ENCODE measurements around the gene TNNC2.
A peak's percentile ranks its signal among the peaks of the same experiment; 100 is the strongest.
"Not testable (repeated sequence)": the region's sequence is repeated elsewhere in the genome, so short reads cannot be mapped to it uniquely, and the experiment has no call there.

Gene TNNC2

GRCh38 chr20:45818239-45818638 is 8.9 kb downstream of the TNNC2 start:
- DNase-seq = no peak

- no peak for DNase-seq
Measured at GRCh38 chr20:45817376-45818194, 9.5 kb downstream of the TNNC2 start.

DNA sequence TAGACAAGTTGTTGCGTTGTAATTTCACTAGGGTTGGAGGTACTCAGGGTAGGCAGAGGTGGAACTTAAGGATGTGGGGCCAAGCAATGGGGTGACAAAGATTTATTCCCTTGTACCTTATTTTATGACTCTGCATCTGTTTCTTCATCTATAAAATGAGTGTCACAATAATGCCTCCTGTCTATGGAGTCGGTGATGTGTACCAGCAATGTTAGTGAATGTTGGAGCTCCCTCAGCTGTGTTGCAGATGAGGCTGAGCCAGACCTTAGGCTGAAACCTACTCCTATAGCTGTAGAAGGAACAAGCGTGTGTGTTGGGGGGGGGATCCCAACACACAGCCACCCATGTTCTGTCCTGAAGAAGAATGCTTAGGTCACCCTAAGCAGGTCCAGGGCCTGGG is 10.2 kb downstream of the TNNC2 start:
- DNase-seq = no peak

DNA sequence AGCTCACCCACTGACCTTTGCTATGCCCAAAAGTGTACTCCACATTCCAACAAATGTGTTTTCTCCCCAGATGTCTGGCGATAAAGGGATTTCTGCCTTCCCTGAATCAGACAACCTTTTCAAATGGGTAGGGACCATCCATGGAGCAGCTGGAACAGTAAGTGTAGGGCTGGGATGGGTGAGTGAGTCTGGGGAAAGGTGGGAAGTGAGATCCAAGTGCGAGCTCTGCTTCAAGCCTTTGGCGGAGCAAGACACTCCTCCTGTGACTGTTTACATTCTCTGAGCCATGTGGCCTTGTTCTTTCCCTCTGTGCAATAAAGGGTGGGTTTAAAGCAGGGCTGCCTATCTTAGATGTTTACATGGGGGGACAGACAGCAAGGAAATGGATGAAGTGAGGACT is 12.8 kb downstream of the TNNC2 start:
- DNase-seq = no peak

DNA sequence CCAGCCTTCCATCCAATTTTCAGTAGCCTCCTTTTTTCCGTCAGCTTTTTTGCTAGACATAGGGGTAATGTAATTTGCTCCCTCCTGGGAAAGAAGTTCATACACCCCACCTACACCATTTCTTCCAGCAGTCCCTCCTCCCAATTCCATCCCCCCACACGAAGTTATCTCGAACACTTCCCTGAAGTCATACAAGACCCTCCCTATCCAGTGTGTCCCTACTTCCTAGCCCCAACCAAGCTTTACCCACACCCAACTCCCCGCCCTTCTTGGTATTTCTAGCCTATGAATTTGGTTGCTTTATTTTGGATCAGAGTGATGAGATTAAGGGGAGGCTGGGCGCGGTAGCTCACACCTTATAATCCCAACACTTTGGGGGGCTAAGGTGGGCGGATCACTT is 13.6 kb downstream of the TNNC2 start:
- DNase-seq = no peak

DNA sequence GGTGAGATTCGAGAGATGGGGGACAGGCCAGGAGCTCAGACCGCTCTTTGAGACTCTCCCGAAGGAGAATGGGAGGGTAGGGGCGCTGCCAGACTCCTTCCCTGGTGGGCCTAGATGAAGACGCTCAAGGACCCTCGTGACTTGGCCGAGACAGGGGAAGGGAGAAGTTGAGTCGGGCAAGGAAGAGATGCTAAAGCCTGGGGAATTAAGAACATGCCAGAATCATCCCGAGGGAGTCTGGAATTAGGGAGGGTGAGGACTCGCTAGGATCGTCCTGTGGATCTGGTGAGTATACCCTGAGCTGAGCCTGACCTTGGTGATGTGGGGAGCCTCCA is 14.1 kb downstream of the TNNC2 start:
- no peak for DNase-seq

DNA sequence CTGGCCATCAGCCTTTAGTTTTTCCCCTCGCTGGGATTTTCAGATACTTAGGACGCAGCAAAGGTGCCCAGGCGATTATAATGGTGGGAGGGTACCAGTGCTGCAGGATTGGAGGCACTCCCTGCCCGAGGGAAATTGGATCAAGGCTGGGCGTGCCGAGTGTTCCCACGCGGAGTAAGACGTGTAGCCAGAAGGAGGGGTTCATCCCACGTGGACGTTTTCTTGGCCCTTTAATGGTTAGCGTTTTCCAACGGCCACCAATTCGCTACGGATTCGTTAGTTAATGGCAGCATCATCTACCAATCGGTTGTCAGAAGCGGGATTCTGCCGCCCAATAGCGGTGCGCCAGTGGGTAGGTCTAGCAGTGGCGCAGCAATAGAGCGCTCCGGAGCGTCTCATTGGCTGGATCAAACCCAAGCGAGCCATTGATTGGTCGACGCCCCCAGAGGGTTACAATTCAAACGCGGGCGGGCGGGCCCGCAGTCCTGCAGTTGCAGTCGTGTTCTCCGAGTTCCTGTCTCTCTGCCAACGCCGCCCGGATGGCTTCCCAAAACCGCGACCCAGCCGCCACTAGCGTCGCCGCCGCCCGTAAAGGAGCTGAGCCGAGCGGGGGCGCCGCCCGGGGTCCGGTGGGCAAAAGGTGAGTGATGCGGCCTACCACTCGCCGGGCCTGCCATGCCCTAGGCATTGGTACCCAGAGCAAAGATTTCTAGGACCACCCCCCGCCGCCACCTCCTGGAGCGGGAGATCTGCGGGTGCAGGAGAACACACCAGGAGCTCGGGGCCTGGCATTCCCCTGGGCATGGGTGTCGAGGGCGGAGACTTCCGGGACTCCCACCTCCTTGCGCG is 14.7 kb downstream of the TNNC2 start, which contains the start of gene UBE2C:
Gene UBE2C, plus strand, starts transcription at position 488 of the 849 bp plus-strand sequence. Its CDS starts 52 bp downstream, at position 540.
- peak; percentile 94 for DNase-seq

- no peak for DNase-seq
Measured at GRCh38 chr20:45810191-45810970, 16.7 kb downstream of the TNNC2 start.

DNA sequence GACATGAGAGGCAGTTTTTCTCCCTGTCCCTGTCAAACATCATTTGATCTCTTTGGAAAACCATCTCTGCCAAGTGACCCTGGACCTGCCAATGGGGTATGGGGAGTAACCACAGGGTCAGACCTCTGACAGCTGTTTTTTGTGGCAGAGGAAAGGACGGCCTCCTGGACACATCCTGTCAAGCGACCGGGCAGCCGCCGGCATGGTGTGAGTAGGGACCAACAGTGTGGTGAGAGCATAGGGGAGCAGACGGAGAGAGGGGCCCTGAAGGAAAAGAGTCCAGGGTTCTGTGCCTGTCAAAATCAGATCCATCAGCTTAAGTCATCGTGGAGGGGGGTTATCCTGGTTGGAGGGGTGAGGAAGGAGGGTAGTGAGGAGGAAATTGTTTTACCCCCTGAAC is 25.3 kb downstream of the TNNC2 start:
- DNase-seq = no peak

DNA sequence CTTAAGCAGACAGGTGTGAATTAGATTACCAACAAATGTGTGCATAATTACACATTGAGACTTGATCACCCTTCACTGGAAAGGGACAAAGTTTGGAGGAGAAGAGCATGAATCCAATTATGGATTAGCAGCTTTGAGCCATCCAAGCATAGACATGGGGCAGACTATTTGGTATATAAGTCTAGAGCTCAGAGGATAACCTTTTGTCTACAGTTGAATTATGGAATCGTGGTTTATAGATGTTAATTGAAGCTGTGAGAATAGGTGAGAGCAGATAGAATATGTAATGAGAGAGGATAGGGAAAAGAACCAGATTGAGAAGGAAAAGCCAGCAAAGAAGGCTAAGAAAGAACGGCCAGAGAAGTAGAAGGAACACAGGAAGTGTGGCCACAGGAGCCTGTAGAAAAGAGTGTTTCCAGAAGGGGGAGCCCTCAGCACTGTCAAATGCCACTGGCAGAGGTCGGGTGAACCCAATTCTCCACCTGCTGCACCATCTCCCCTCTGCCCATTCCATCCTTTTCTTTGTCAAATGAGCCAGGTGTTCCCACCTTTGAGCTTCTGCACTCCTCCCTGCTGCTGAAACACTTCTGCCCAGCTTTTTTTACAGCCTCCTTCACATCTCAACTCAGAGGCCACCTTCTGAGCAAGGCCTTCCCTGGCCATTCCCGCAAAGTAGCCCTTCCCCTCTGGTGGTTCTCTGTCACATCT is 28.0 kb downstream of the TNNC2 start:
- DNase-seq = peak; percentile 61

- not testable (repeated sequence) for DNase-seq
Measured at GRCh38 chr20:45797955-45798354, 29.2 kb downstream of the TNNC2 start.

- not testable (repeated sequence) for DNase-seq
Measured at GRCh38 chr20:45797510-45797909, 29.6 kb downstream of the TNNC2 start.

GRCh38 chr20:45796337-45797065 is 30.6 kb downstream of the TNNC2 start:
- no peak for DNase-seq

- no peak for DNase-seq
Measured at GRCh38 chr20:45792317-45793118, 34.6 kb downstream of the TNNC2 start.

- no peak for DNase-seq
Measured at GRCh38 chr20:45788351-45788750, 38.8 kb downstream of the TNNC2 start.

DNA sequence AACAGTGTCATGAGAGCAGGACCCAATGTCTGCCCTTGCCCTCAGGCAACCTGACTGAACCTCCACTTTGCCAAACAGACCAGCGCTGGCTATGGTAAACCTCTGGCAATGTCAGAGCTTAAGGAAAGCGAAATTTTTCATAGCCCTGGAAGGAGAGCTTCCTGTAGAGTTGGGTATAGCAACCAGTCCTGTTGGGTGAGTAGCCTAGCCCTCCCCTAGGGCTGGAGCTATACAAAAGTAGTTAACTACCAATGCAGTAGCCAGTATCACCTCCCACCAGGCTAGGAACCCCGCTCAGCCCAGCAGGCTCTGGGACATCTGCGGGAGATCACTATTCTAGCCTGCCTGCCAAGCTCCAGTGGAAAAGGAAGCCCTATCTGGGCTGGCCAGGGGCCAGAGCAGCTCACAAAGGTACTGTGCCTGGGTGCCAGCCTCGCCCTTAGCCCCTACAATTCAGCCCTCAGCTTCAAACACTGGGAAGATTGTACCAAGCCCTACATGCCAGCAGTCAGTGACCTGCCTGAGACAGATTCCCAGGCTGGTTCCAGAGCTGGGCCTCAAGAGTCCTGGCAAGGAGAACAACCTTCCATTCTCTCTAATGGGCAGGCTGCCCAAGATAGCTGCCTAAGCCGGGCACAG is 43.3 kb downstream of the TNNC2 start:
- DNase-seq = no peak

- DNase-seq = no peak
Measured at GRCh38 chr20:45782890-45783289, 44.2 kb downstream of the TNNC2 start.

DNA sequence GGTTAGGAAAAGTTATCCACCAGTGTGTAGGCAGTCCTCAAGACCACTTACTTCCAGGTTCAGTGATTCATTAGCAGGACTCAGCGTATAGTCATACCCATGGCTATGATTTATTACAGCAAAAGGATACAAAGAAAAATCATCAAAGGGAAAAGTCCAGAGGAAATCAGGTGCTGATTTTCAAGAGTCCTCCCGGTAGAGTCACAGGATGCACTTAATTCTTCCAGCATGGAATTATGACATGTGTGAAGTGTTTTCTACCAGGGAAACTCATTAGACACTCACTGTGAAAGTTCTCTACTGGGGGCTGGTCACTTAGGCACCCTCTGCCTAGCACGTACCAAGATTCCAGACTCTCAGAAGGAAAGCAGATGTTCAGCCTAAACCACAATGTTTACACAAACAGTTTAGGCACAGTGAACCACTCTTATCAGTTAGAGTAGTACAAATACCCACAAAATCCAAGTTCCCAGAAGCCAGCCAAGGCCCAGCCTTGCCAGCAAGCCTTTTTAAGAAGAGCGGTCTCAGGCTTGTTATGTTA is 45.7 kb downstream of the TNNC2 start:
- no peak for DNase-seq

GRCh38 chr20:45780159-45780558 is 47.0 kb downstream of the TNNC2 start:
- no peak for DNase-seq

Data from activated naive CD4-positive, alpha-beta T cell treated with anti-CD3 and anti-CD28 coated beads, Interleukin-2, amount 50 U/mL, for 16 hours (primary cell).